HG02623 (cell line): ENCODE measurements around the gene THBS1.

Source experiments
- ATAC-seq: cut with Tn5 transposase; IDR thresholded peaks from one replicate; pipeline ENCODE4 v1.9.1; 2021; ENCODE audit warnings: moderate library complexity; ENCODE audit not compliant: unreplicated experiment

THBS1 gene

DNA sequence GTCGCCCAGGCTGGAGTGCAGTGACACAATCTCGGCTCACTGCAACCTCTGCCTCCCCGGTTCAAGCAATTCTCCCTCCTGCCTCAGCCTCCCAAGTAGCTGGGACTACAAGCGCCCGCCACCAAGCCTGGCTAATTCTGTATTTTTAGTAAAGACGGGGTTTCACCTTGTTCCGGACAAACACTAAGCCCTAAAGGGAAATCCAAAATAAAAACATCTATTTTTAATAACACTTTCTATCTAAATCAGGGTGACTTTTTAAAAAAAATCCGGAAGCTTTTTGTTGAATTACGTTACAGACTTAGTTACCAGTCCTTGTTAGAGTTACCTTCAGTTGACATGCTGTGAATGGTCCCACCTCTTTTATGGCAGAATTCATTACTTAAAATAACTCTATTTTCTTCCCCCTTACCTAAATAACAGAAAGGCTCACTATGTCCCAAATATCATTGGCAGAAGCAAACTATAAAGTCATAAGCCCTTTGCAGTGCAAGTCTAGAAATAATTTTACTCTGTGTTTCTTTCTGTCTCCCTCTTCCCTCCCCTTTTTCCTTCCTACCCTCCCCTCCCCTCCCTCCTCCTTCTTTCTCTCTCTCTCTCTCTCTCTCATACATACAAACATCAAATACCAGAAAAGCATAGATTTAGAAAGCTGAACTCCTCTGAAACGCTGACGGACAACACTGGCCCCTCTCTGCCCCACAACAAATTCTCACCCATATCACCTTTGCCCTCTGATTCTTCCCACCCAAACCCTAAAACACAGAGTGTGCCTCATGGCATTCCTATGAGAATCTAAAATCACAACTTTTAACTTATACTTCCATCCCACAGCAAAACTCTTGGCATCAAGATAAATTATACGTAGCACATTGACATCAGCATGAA, 18.3 kb downstream of the THBS1 start:
- ATAC-seq: no peak

GRCh38 chr15:39599871-39600270, 19.0 kb downstream of the THBS1 start:
- ATAC-seq: no peak

GRCh38 chr15:39602143-39602542, 21.3 kb downstream of the THBS1 start:
- no peak for ATAC-seq

- ATAC-seq: no peak
Measured at GRCh38 chr15:39605146-39605545, 24.3 kb downstream of the THBS1 start.

- no peak for ATAC-seq
Measured at GRCh38 chr15:39608185-39609139, 27.6 kb downstream of the THBS1 start.

- no peak for ATAC-seq
Measured at GRCh38 chr15:39609166-39609916, 28.5 kb downstream of the THBS1 start.

DNA sequence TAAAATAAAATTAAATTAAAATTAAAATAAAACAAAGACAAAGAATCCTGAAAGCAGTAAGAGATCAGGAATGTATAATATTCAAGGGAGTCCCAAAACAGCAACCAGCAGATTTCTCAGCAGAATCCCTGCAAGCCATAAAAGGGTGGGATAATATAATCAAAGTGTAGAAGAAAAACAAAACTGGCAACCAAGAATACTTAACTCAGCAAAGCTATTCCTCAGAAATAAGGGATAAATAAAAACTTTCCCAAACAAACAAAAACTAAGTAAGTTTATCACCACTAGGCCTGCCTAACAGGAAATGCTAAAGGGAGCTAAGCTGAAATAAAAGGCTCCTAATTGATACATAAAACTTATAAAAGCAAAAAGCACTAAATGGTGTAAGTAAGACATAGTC, 29.8 kb downstream of the THBS1 start:
- ATAC-seq: no peak

- ATAC-seq: no peak
Measured at GRCh38 chr15:39613271-39613670, 32.4 kb downstream of the THBS1 start.

DNA sequence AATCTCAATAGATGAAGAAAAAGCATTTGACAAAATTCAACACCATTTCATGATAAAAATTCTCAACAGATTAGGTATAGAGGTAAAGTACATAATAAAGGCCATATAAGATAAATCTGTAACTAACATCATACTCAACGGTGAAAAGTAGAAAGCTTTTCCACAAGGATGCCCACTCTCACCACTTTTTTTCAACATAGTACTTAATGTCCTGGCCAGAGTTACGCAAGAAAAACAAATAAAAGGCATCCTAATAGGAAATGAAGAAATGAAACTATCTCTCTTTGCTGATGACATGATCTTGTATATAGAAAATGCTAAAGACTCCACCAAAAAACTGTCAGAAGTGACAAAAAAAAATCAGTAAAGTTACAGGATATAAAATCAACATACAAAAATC, 33.0 kb downstream of the THBS1 start:
- ATAC-seq: no peak

GRCh38 chr15:39616731-39617455, 36.0 kb downstream of the THBS1 start:
- ATAC-seq: no peak

- ATAC-seq: no peak
Measured at GRCh38 chr15:39618063-39618823, 37.4 kb downstream of the THBS1 start.

DNA sequence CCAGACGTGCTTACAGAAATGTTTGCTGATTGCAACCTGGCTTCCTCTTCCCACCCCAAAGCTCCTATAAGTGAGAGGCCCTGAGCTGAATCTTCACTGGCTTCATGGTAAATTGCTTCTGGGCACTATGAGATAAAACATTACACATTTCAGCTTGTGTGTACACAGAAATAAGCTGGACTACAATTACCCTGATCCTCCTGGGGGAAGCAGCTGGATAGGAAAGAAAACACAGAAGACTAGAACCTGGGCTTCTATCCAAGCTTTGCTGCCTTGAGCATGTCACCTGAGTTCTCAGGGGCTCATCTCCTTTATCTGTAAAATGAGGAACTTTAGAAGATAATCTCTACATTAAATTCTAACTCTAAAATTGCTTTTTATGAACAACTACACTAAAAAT, 40.3 kb downstream of the THBS1 start:
- no peak for ATAC-seq

GRCh38 chr15:39621976-39622375, 41.1 kb downstream of the THBS1 start:
- ATAC-seq: no peak

DNA sequence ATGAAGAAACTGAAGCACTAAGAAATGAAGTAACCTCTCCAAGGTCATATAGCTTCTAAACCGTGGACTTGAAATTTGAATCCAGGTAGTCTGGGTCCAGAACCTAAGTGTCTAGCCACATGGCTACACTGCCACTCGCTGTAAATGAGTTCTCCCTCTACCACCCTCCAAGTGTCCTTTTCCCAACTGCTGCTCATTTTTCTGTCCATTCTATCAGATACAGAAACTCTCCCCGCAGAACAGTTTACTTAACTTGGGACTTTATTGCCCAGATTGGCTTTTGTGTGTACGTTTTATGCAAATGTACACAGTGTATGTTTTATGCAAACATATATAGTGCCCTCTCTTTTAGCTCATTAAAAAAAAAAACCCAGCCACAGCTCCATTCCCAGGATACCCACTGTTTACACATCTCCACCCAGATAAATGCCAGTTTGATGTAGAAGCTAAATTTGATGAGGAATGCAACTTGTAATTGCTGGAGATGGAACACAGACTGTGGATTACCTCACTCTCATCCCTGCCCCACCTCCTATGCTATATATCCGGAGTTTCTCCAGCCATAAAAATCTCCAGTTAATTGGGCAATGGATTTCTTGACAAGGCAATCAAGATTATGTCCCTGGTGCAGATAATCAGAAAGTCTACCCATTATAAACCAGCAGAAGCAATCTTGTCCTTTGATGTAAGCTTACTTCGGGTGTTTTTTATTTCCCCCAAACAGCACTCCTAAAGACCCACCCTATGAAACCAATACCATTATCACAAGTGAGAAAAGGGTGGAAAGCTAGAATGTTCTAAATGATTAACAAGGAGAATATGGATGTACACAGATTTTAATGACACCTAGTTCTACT, 42.0 kb downstream of the THBS1 start:
- ATAC-seq: no peak

GRCh38 chr15:39623529-39623931, 42.7 kb downstream of the THBS1 start:
- ATAC-seq: peak; percentile 75

GRCh38 chr15:39624806-39625205, 43.9 kb downstream of the THBS1 start:
- no peak for ATAC-seq

GRCh38 chr15:39625451-39625850, 44.6 kb downstream of the THBS1 start:
- no peak for ATAC-seq

DNA sequence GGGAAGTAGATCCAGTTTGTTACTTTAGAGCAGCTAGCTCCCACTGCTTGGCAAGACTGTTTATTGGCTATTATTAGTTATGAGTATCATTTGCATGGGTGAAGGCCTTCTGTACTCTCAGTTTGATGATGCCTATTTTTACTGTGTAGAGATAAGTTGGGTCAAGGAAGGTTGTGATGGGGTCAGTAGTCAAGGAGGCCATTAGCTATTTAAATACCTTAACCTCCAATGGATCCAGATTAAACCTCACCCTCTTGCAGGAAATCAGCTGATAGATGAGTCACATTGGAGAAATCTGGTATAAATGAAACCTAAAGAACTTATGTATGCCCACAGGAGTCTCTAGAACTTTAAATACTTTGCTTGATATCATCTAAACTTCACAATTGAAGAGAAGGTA, 45.0 kb downstream of the THBS1 start:
- ATAC-seq: no peak
